ENCODE measurements around the gene BEST1. TPM values are rescaled to one million over a fixed set of nuclear protein-coding genes. Genes with fewer than 3 reads are reported as not detected.
A peak's percentile ranks its signal among the peaks of the same experiment; 100 is the strongest.
"Not testable (repeated sequence)": the region's sequence is repeated elsewhere in the genome, so short reads cannot be mapped to it uniquely, and the experiment has no call there.

The BEST1 gene
- total and polyA plus RNA-seq, 5 experiments from 2014 or later: 0.08 to 1.0 (median 0.54) TPM; not detected in 1

DNA sequence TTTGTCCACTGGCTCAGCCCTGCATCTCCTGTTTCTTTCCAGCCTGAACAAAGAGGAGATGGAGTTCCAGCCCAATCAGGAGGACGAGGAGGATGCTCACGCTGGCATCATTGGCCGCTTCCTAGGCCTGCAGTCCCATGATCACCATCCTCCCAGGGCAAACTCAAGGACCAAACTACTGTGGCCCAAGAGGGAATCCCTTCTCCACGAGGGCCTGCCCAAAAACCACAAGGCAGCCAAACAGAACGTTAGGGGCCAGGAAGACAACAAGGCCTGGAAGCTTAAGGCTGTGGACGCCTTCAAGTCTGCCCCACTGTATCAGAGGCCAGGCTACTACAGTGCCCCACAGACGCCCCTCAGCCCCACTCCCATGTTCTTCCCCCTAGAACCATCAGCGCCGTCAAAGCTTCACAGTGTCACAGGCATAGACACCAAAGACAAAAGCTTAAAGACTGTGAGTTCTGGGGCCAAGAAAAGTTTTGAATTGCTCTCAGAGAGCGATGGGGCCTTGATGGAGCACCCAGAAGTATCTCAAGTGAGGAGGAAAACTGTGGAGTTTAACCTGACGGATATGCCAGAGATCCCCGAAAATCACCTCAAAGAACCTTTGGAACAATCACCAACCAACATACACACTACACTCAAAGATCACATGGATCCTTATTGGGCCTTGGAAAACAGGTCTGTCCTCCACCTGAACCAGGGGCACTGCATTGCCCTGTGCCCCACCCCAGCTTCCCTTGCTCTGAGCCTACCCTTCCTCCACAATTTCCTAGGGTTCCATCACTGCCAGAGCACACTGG is 12.3 kb downstream of the BEST1 start:
- DNase-seq (no peak), ATAC-seq (no peak)
- H3K27ac Mint-ChIP-seq: peak overlapping the region; percentile 74 to 98 (median 92)
- peak overlapping the region in 5 of 10 donors; percentile 19 to 98 (median 89) for H3K4me3 Mint-ChIP-seq
- H3K4me1 Mint-ChIP-seq: peaks cover 26 to 51% (median 43%) of the 10 kb centered on the region in 4 donors
- H3K36me3 Mint-ChIP-seq: peaks cover 8 to 31% (median 19%) of the 10 kb centered on the region in 3 donors
- POLR2A ChIA-PET: interaction anchor here (0.7 to 1.8 kb wide), 2 partner anchors 9 to 170 kb away, joined by 3 to 5 read pairs; partner anchors contain the start of genes FEN1 and TMEM258
- H3K9me3 Mint-ChIP-seq: no peaks in the 10 kb centered on the region
- H3K27me3 Mint-ChIP-seq: no peaks in the 10 kb centered on the region

DNA sequence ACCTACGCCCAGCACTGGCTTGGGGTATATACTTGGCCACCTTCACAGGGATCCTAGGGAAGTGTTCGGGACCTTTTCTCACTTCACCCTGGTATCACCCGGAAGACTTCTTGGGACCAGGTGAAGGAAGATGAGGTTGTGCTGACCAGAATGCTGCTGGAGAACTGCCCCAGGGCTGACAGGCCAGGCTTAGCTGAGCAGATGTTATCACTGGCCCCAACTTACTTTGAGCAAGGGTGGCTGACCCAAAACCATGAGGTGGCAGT is 12.8 kb downstream of the BEST1 start:
- no peak for ATAC-seq
- H3K4me3 Mint-ChIP-seq: peak overlapping the region in 5 of 10 donors; percentile 11 to 98 (median 89)

DNA sequence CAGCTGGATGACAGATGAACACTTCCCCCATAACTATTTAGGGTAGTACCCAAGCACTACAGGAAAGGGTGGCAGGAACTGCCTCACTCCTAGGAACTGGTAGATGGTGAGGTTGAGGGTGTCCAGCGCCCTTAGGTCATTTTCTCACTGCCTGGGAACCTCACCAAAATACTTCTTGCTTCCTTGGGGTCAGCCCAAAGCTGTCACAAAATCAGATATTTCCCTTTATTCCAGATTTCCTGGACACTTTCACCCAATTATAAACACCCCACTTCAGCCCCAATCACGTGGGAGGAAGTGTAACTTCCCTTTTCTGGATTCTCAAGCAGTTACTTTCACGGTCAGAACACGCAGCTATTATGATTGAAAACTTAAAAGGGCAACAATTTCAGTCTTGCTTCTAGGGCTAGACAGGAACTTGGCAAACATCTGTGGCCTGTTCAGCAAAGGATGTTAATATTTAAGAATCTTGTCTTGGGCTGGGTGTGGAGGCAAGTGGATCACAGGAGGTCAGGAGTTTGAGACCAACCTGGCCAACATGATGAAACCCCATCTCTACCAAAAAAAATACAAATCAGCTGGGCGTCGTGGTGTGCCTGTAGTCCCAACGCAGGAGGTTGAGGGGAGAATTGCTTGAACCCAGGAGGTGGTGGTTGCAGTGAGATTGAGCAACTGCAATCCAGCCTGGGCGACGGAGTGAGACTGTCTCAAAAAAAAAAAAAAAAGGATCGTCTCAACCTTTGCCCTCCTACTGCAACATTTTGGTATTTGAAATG is 13.3 kb downstream of the BEST1 start:
- Mint-ChIP-seq H3K9me3 (no peaks in the 10 kb centered on the region), H3K27me3 (no peaks in the 10 kb centered on the region), H3K27ac (peak overlapping the region; percentile 58 to 98 (median 92)), H3K4me1 (peaks cover 31 to 56% (median 49%) of the 10 kb centered on the region in 4 donors), H3K36me3 (peaks cover 8 to 31% (median 19%) of the 10 kb centered on the region in 3 donors), H3K4me3 (peak overlapping the region in 9 of 10 donors; percentile 45 to 98 (median 89))
- POLR2A ChIA-PET: interaction anchor here (0.6 to 1.8 kb wide), 5 partner anchors 8 to 171 kb away, joined by 3 to 6 read pairs (median 5); partner anchors contain the start of genes FEN1 and TMEM258
- DNase-seq (peak in 5 of 10 donors; percentile 41 to 49 (median 47)), ATAC-seq (peak; percentile 5 to 7)

More for the DNA sequence above, 12.8 kb downstream of the BEST1 start:
- Mint-ChIP-seq H3K36me3 (peaks cover 8 to 31% (median 19%) of the 10 kb centered on the region in 3 donors), H3K27me3 (no peaks in the 10 kb centered on the region), H3K4me1 (peaks cover 28 to 51% (median 44%) of the 10 kb centered on the region in 4 donors), H3K27ac (peak overlapping the region in 9 of 10 donors; percentile 80 to 98 (median 92)), H3K9me3 (no peaks in the 10 kb centered on the region)
- POLR2A ChIA-PET: interaction anchor here (0.6 to 1.8 kb wide), 3 partner anchors 8 to 171 kb away, joined by 3 to 6 read pairs (median 5); partner anchors contain the start of genes FEN1 and TMEM258
- peak in 1 of 10 donors; percentile 35 for DNase-seq

DNA sequence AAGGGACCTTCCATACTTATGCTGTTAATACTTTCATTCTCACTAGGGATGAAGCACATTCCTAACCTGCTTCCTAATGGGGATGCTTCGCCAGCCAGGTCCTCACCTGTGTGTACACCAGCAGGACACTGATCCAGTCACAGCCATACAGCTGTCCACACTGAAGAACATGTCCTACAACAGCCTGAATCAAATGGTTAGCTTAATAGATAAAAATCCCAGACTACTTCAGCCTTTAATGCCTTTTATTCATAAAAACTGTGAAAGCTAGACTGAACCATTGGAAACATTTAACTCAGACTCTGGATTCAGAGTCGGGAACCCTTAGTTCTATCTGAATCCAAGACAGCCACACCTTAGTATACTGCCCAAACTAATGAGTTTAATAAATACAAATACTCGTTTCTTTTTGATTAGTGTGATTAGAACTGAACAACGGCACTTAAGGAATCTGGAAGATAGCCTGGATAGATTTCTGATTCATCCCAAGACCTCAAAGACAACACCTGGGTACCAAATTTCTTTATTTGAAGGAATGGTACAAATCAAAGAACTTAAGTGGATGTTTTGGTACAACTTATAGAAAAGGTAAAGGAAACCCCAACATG is 14.0 kb downstream of the BEST1 start:
- Mint-ChIP-seq H3K27ac (peak overlapping the region; percentile 37 to 98 (median 92)), H3K36me3 (peaks cover 8 to 31% (median 19%) of the 10 kb centered on the region in 3 donors), H3K9me3 (no peaks in the 10 kb centered on the region), H3K27me3 (no peaks in the 10 kb centered on the region), H3K4me1 (peaks cover 28 to 58% (median 53%) of the 10 kb centered on the region in 4 donors), H3K4me3 (peak overlapping the region; percentile 2 to 98 (median 84))
- DNase-seq: peak in 4 of 10 donors; percentile 29 to 43 (median 39)
- POLR2A ChIA-PET: interaction anchor here (0.8 to 1.4 kb wide), 2 partner anchors 9 to 16 kb away, joined by 3 to 5 read pairs; no protein-coding TSS in a partner anchor
- ATAC-seq: peak in 1 of 2 donors; percentile 5

DNA sequence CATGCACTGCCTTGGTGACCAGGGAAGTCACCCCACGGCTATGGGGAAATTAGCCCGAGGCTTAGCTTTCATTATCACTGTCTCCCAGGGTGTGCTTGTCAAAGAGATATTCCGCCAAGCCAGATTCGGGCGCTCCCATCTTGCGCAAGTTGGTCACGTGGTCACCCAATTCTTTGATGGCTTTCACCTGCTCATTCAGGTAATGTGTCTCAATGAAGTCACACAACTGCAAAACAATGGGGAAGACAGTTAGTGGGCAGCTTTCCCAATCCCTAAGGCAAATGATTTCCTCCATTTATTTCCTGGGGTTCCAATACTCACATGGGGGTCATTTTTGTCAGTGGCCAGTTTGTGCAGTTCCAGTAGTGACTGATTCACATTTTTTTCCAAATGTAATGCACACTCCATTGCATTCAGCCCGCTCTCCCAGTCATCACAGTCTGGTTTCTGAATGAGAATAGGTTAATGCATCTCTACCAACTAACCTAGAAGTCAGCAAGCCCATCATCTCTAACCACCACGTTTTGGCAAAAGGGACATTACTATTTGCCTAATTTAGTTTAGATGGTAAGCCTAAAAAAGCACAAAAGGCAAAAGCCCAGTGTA is 14.6 kb downstream of the BEST1 start:
- peak in 4 of 10 donors; percentile 18 to 38 (median 24) for DNase-seq
- Mint-ChIP-seq H3K36me3 (peaks cover 8 to 31% (median 19%) of the 10 kb centered on the region in 3 donors), H3K4me3 (peak overlapping the region; percentile 89 to 98 (median 94)), H3K27ac (peak overlapping the region; percentile 68 to 99 (median 96)), H3K4me1 (peaks cover 29 to 62% (median 54%) of the 10 kb centered on the region in 4 donors)
- not testable (repeated sequence) for H3K9me3 Mint-ChIP-seq, ATAC-seq, H3K27me3 Mint-ChIP-seq
- POLR2A ChIA-PET: interaction anchor here (1.3 to 1.4 kb wide), 2 partner anchors 10 to 61 kb away, joined by 3 to 4 read pairs; no protein-coding TSS in a partner anchor

DNA sequence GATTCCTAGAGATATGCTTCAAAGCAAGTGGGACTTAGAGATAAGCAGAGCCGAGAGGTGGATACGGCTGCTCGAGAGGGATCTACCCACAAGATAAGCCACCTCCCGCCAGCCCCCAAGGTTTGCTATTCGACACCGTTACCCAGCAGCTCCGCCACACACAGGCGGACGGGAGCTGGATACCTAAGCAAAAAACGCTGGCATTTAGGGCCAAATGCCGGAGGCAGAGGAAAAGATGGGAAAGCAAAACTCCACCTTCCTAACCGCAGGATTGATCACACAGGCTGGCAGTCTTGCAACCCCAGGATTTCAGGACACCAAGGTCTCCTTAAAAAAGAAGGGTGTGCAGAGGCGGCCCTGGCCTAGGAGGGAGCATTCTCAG is 16.6 kb downstream of the BEST1 start:
- ATAC-seq (peak; percentile 14 to 15), DNase-seq (peak in 8 of 10 donors; percentile 17 to 73 (median 52))
- no peaks in the 10 kb centered on the region for H3K9me3 Mint-ChIP-seq
- H3K27me3 Mint-ChIP-seq: no peaks in the 10 kb centered on the region
- POLR2A ChIA-PET: interaction anchor here (0.7 to 3.8 kb wide), 17 partner anchors 8 to 874 kb away, joined by 3 to 46 read pairs (median 6); partner anchors contain the start of genes CPSF7, FADS1, FEN1 and INCENP
- peak overlapping the region; percentile 89 to 98 (median 94) for H3K4me3 Mint-ChIP-seq
- H3K4me1 Mint-ChIP-seq: peaks cover 37 to 77% (median 63%) of the 10 kb centered on the region in 4 donors
- H3K27ac Mint-ChIP-seq: peak overlapping the region; percentile 84 to 99 (median 96)
- peaks cover 8 to 31% (median 19%) of the 10 kb centered on the region in 3 donors for H3K36me3 Mint-ChIP-seq

DNA sequence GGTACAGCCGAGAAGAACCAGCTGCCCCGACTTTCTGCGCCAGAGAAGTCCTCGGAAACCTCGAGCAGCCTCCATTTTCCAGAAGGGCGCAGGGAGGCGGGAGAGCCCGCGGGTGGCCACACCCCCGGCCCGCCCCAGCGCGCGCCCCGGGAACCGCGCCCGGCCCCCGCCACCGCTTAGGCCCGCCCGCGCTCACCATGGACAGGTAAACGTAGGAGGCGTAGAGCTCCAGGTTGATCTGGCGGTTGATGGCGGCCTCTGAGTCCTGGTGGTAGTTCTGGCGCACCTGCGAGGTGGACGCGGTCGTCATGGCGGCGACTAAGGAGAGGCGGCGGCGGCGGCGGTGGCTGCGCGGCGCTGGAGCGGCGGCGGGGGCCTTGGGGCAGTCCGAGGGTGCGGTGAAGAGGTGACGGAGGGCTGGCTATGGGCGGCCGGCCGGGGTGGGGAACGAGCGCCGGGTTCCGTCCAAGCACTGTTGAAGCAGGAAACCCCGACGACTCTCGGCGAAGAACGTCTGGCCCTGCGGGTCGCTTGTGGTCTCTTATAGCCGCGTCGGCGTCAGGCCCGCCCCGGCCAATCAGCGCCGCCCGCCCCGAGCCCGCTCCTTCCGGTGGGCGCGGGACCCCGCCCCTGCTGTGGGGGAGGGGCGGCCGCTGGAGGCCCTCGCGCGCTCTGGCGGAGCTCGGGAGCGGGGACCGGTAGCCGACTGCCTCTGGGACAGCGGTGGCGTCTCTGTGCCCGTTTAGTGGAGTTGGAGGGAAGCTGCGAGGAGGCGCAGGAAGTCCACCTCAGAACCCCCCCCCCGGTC is 17.2 kb downstream of the BEST1 start, which contains the start of gene FTH1:
Gene FTH1 (minus strand): TSS at position 519 of the 808 bp plus-strand sequence. CDS start 209 bp downstream, at position 310.
- peak; percentile 84 to 95 (median 90) for DNase-seq
- Mint-ChIP-seq H3K4me1 (peaks cover 39 to 76% (median 64%) of the 10 kb centered on the region in 4 donors), H3K9me3 (no peaks in the 10 kb centered on the region)

DNA sequence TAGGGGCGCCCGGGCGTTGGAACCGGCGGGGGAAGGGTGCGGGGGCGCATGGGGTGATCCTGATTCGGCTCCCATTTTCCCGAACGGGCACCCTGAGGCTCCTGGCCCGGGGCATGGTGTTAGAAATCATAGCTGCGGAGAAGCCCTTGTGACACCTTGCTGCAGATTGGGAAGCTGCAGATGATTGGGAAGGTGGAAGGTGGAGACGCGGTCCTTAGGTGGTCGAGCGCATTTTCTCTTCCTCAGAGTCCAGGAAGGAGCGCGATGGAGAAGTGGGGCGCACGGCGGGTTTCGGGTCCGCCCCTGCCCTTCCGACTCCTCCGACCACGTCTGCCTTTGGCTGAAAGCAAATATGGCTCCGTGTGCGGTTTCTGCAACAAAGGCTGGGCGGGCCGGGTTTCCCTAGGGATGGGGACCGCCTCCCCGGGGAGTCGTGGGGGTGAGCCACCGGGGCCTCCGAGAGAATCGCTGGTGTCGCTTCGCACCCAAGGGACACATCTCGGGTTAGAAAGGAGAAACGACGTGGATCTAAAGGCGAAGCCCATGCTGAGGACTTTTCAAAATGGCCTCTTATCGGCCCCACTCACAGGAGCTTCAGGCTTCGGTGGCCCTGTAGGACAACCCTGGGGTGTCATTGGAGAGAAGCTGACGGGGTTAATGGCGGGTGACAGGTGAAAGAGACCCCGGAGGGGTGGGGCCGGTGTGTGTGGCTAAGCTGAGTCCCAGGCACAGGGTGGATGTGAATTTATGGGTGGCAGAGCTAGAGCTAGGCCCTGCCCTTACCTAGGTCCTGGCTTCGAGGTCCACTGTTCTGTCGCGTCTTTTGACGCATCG is 18.0 kb downstream of the BEST1 start:
- POLR2A ChIA-PET: interaction anchor here (0.5 to 3.8 kb wide), 32 partner anchors 9 to 1920 kb away, joined by 3 to 46 read pairs (median 5); partner anchors contain the start of genes CPSF7, FADS1, FEN1 and HNRNPUL2
- ATAC-seq (peak; percentile 0 to 10), DNase-seq (peak in 8 of 10 donors; percentile 25 to 69 (median 45))
- Mint-ChIP-seq H3K36me3 (peaks cover 8 to 25% (median 19%) of the 10 kb centered on the region in 3 donors), H3K9me3 (no peaks in the 10 kb centered on the region), H3K27ac (peak overlapping the region; percentile 84 to 99 (median 98)), H3K4me1 (peaks cover 40 to 76% (median 64%) of the 10 kb centered on the region in 4 donors), H3K4me3 (peak overlapping the region; percentile 85 to 98 (median 92)), H3K27me3 (no peaks in the 10 kb centered on the region)

More for the DNA sequence above, 17.2 kb downstream of the BEST1 start, which contains the start of gene FTH1:
- POLR2A ChIA-PET: interaction anchor here (0.5 to 3.8 kb wide), 33 partner anchors 8 to 873 kb away, joined by 3 to 46 read pairs (median 5); partner anchors contain the start of genes CPSF7, FADS1, FEN1 and HNRNPUL2
- H3K36me3 Mint-ChIP-seq: peaks cover 8 to 31% (median 19%) of the 10 kb centered on the region in 3 donors
- no peaks in the 10 kb centered on the region for H3K27me3 Mint-ChIP-seq
- H3K27ac Mint-ChIP-seq: peak within 1 kb of the TSS; percentile 84 to 99 (median 98)
- H3K4me3 Mint-ChIP-seq: peak within 1 kb of the TSS; percentile 89 to 98 (median 95)
- ATAC-seq: peak; percentile 75 to 76

DNA sequence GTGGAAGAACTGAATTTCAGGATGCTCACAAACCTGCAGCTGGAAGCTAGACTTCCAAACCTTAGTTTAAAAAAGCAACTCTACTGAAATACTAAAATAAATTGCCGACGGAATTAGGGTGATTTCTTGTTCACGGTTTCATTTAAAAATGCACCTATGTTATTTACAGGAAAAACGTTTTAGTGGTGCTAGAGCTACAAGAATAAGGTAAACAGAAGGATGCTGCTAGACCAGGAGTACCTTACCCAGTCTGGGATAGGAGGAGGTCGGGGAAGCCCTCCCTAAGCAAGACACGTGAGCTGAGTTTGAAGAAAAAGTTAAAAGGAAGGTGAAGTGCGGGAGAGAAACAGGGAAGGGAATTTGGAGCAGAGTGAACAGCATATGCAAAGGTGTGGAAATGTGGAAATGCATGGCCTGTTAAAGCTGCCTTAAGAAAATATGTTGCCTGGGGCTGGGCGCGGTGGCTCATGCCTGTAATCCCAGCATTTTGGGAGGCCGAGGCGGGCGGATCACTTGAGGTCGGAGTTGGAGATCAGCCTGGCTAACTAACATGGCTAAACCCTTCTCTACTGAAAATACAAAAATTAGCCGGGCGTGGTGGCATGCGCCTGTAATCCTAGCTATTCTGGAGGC is 18.7 kb downstream of the BEST1 start:
- Mint-ChIP-seq H3K9me3 (no peaks in the 10 kb centered on the region), H3K27ac (peak overlapping the region; percentile 84 to 99 (median 98)), H3K4me3 (peak overlapping the region; percentile 85 to 98 (median 92)), H3K4me1 (peaks cover 34 to 74% (median 59%) of the 10 kb centered on the region in 4 donors), H3K27me3 (no peaks in the 10 kb centered on the region), H3K36me3 (peaks cover 8 to 19% (median 14%) of the 10 kb centered on the region in 3 donors)
- POLR2A ChIA-PET: interaction anchor here (0.6 to 3.8 kb wide), 14 partner anchors 8 to 1919 kb away, joined by 3 to 46 read pairs (median 6); partner anchors contain the start of genes CPSF7, FEN1, HNRNPUL2 and INCENP
- peak in 1 of 10 donors; percentile 10 for DNase-seq
- ATAC-seq: no peak
